HepG2 (cell line): ENCODE results near the gene CD151. TPM values are rescaled to one million over a fixed set of nuclear protein-coding genes. Genes with fewer than 3 reads are reported as not detected.

Source experiments
- ATF7 ChIP-seq, 2 experiments: fragments of 450-650 bp in 1 of 2; sonication (generic) in 1 of 2; formaldehyde crosslinking in 1 of 2; IDR thresholded peaks; 2 replicates each; pipeline versions ENCODE4 v1.4.0 to v1.6.1; 2016 to 2020; ENCODE audit warnings: antibody characterized with exemption in 1 of 2, mild to moderate bottlenecking in 1 of 2, missing genetic modification reagents in 1 of 2
- BRF2 ChIP-seq: sonication (generic); formaldehyde crosslinking; IDR thresholded peaks from 2 replicates; pipeline ENCODE4 v1.8.1; 2022; ENCODE audit warnings: mild to moderate bottlenecking, missing genetic modification reagents
- CHD4 ChIP-seq: fragments of 200-600 bp; sonication (generic); IDR thresholded peaks from 2 replicates; pipeline ENCODE4 v1.7.0; 2017; ENCODE audit warnings: mild to moderate bottlenecking, low read length, borderline replicate concordance
- MXI1 ChIP-seq: IDR thresholded peaks from 3 replicates; pipeline ENCODE4 v1.6.1; 2012; ENCODE audit warnings: low read depth, low read length, inconsistent platforms, borderline replicate concordance
- NFATC3 ChIP-seq: sonication (generic); formaldehyde crosslinking; IDR thresholded peaks from 2 replicates; pipeline ENCODE4 v1.5.1; 2020; ENCODE audit warnings: mild to moderate bottlenecking, missing genetic modification reagents
- PRDM10 ChIP-seq: sonication (generic); formaldehyde crosslinking; IDR thresholded peaks from 2 replicates; pipeline ENCODE4 v1.4.0; 2020; ENCODE audit warnings: low read depth, missing genetic modification reagents
- TCF7 ChIP-seq: sonication (generic); IDR thresholded peaks from 2 replicates; pipeline ENCODE4 v1.6.1; 2016; ENCODE audit warnings: antibody characterized with exemption, low read depth
- TRAFD1 ChIP-seq: sonication (generic); formaldehyde crosslinking; IDR thresholded peaks from 2 replicates; pipeline ENCODE4 v1.5.1; 2020; ENCODE audit warnings: missing genetic modification reagents, mild to moderate bottlenecking, borderline replicate concordance
- ZBTB7B ChIP-seq: sonication (generic); formaldehyde crosslinking; IDR thresholded peaks from 2 replicates; pipeline ENCODE4 v1.4.0; 2020; ENCODE audit warnings: missing genetic modification reagents
- ZNF256 ChIP-seq: sonication (generic); formaldehyde crosslinking; conservative IDR thresholded peaks from 2 replicates; pipeline ENCODE4 v1.4.0; 2020; ENCODE audit warnings: missing genetic modification reagents
- ZNF280D ChIP-seq: sonication (generic); formaldehyde crosslinking; IDR thresholded peaks from 2 replicates; pipeline ENCODE4 v1.5.1; 2020; ENCODE audit warnings: mild to moderate bottlenecking, missing genetic modification reagents
- ZNF343 ChIP-seq: sonication (generic); formaldehyde crosslinking; IDR thresholded peaks from 2 replicates; pipeline ENCODE4 v1.4.0; 2020; ENCODE audit warnings: mild to moderate bottlenecking, missing genetic modification reagents
- ZNF547 ChIP-seq: sonication (generic); formaldehyde crosslinking; IDR thresholded peaks from 2 replicates; pipeline ENCODE4 v1.5.1; 2020; ENCODE audit warnings: mild to moderate bottlenecking, missing genetic modification reagents
- ZNF556 ChIP-seq: sonication (generic); formaldehyde crosslinking; IDR thresholded peaks from 2 replicates; pipeline ENCODE4 v1.4.0; 2020; ENCODE audit warnings: mild to moderate bottlenecking, missing genetic modification reagents, borderline replicate concordance
- ZNF75D ChIP-seq: sonication (generic); formaldehyde crosslinking; IDR thresholded peaks from 2 replicates; pipeline ENCODE4 v1.8.1; 2023; ENCODE audit warnings: missing genetic modification reagents, mild to moderate bottlenecking, borderline replicate concordance
- polyA plus RNA-seq, 8 experiments: library from polyadenylated mRNA; depleted of rRNA in 3 of 8; stranded (reverse) in 7 of 8; unstranded in 1 of 8; fragments of >200 nt; fragmentation: Illumina TruSeq in 4 of 8; extraction: Trizol in 4 of 8; gene quantifications; 2 replicates each; pipeline versions ENCODE4 v1.2.1 to v1.2.3, GENCODE V29; 2011 to 2016; ENCODE audit warnings: low read depth in 4 of 8, missing spikeins in 1 of 8, mixed read lengths in 1 of 8; ENCODE audit not compliant: insufficient read depth in 1 of 8
- total RNA-seq, 5 experiments: library from RNA; depleted of rRNA; stranded (reverse); fragments of >200 nt; fragmentation: Illumina TruSeq; extraction: Trizol; gene quantifications; 2 replicates each; pipeline ENCODE4 v1.2.3, GENCODE V29; 2016; ENCODE audit warnings: low read depth in 1 of 5

CD151 gene
- total and polyA plus RNA-seq, 2 of the 13 experiments (the other 11 are each of a cell fraction or from before 2014, with no cell fraction given), result 125 to 197 TPM

GRCh38 chr11:797296-798092 lies 35.3 kb upstream of the CD151 start (continued):
- no peak for TF ChIP-seq PRDM10
- peak; percentile 62; the same call in 1 of the 3 replicates for TF ChIP-seq MXI1
- no peak for TF ChIP-seq ZNF343 (CRISPR knock-in tag)
- TF ChIP-seq BRF2 (CRISPR knock-in tag), result no peak
- 0 out of 2 replicates have a peak, but pooled peaks have one; percentile 12 for TF ChIP-seq ZBTB7B (CRISPR knock-in tag)
- TF ChIP-seq ZNF556, result no peak
- no peak for TF ChIP-seq ATF7 (IDR thresholded peaks at IDR 0.05)
- TF ChIP-seq ATF7 (CRISPR knock-in tag; IDR thresholded peaks at IDR 0.05), result no peak
- no peak for TF ChIP-seq CHD4
- no peak for TF ChIP-seq ZNF256 (CRISPR knock-in tag)
- no peak for TF ChIP-seq TRAFD1 (CRISPR knock-in tag)
- TF ChIP-seq TCF7, result no peak
- no peak; the same call in 1 of the 2 replicates for TF ChIP-seq ZNF547
- no peak for TF ChIP-seq ZNF75D (CRISPR knock-in tag)
- TF ChIP-seq ZNF280D (CRISPR knock-in tag), result 0 out of 2 replicates have a peak, but pooled peaks have one; percentile 29
- no peak for TF ChIP-seq NFATC3
